HepG2 (cell line): ENCODE results near the gene MYH7. TPM values are rescaled to one million over a fixed set of nuclear protein-coding genes. Genes with fewer than 3 reads are reported as not detected.

Experiments used
- DBP ChIP-seq: sonication (generic); formaldehyde crosslinking; IDR thresholded peaks from 2 replicates; pipeline ENCODE4 v1.4.0; 2020; ENCODE audit warnings: missing genetic modification reagents; ENCODE audit errors: not compliant biosample characterization
- ELF3 ChIP-seq: IDR thresholded peaks from 2 replicates; pipeline ENCODE4 v1.6.1; 2016; ENCODE audit warnings: missing genetic modification reagents, missing compliant biosample characterization
- FOXO4 ChIP-seq: sonication (generic); formaldehyde crosslinking; conservative IDR thresholded peaks from 2 replicates; pipeline ENCODE4 v1.8.1; 2023; ENCODE audit warnings: missing genetic modification reagents
- HCFC1 ChIP-seq: fragments of 150-350 bp; IDR thresholded peaks from 2 replicates; pipeline ENCODE4 v1.6.1; 2014; ENCODE audit warnings: low read depth, low read length
- IRF2 ChIP-seq: IDR thresholded peaks from 2 replicates; pipeline ENCODE4 v1.6.1; 2018; ENCODE audit warnings: missing genetic modification reagents, missing compliant biosample characterization
- PRMT3 ChIP-seq: sonication (generic); formaldehyde crosslinking; IDR thresholded peaks from 2 replicates; pipeline ENCODE4 v1.8.1; 2022; ENCODE audit warnings: low read depth, mild to moderate bottlenecking, moderate library complexity, missing genetic modification reagents, borderline replicate concordance
- THYN1 ChIP-seq: sonication (generic); formaldehyde crosslinking; IDR thresholded peaks from 2 replicates; pipeline ENCODE4 v1.8.1; 2023; ENCODE audit warnings: low read depth, mild to moderate bottlenecking, moderate library complexity, missing genetic modification reagents, borderline replicate concordance
- TRIM24 ChIP-seq: sonication (generic); formaldehyde crosslinking; IDR thresholded peaks from 2 replicates; pipeline ENCODE4 v1.8.0; 2022; ENCODE audit warnings: mild to moderate bottlenecking, missing genetic modification reagents
- ZBTB49 ChIP-seq: sonication (generic); formaldehyde crosslinking; IDR thresholded peaks from 2 replicates; pipeline ENCODE4 v1.4.0; 2020; ENCODE audit warnings: missing genetic modification reagents, borderline replicate concordance
- ZBTB8A ChIP-seq: sonication (generic); formaldehyde crosslinking; IDR thresholded peaks from 2 replicates; pipeline ENCODE4 v1.4.0; 2020; ENCODE audit warnings: mild to moderate bottlenecking, low read depth, missing genetic modification reagents, borderline replicate concordance
- ZFAT ChIP-seq: sonication (generic); formaldehyde crosslinking; conservative IDR thresholded peaks from 2 replicates; pipeline ENCODE4 v1.8.1; 2023; ENCODE audit warnings: missing genetic modification reagents, inconsistent platforms
- ZNF124 ChIP-seq: sonication (generic); formaldehyde crosslinking; IDR thresholded peaks from 2 replicates; pipeline ENCODE4 v1.4.0; 2020; ENCODE audit warnings: missing genetic modification reagents
- ZNF205 ChIP-seq: IDR thresholded peaks from 2 replicates; pipeline ENCODE4 v1.6.1; 2018; ENCODE audit warnings: missing biosample characterization, missing genetic modification reagents
- ZNF75D ChIP-seq: sonication (generic); formaldehyde crosslinking; IDR thresholded peaks from 2 replicates; pipeline ENCODE4 v1.8.1; 2023; ENCODE audit warnings: missing genetic modification reagents, mild to moderate bottlenecking, borderline replicate concordance
- polyA plus RNA-seq, 8 experiments: library from polyadenylated mRNA; depleted of rRNA in 3 of 8; stranded (reverse) in 7 of 8; unstranded in 1 of 8; fragments of >200 nt; fragmentation: Illumina TruSeq in 4 of 8; extraction: Trizol in 4 of 8; gene quantifications; 2 replicates each; pipeline versions ENCODE4 v1.2.1 to v1.2.3, GENCODE V29; 2011 to 2016; ENCODE audit warnings: low read depth in 4 of 8, missing spikeins in 1 of 8, mixed read lengths in 1 of 8; ENCODE audit not compliant: insufficient read depth in 1 of 8
- total RNA-seq, 5 experiments: library from RNA; depleted of rRNA; stranded (reverse); fragments of >200 nt; fragmentation: Illumina TruSeq; extraction: Trizol; gene quantifications; 2 replicates each; pipeline ENCODE4 v1.2.3, GENCODE V29; 2016; ENCODE audit warnings: low read depth in 1 of 5
- TF ChIP-seq, protein P1 (sequence below): IDR thresholded peaks from 2 replicates; pipeline ENCODE4 v1.6.1; 2012; ENCODE audit warnings: low read length, improper control_type of control experiment
- TF ChIP-seq, protein P2 (sequence below): IDR thresholded peaks from 2 replicates; pipeline ENCODE4 v1.6.1; 2016; ENCODE audit warnings: control low read depth
- TF ChIP-seq, protein P3 (sequence below): fragments of 450-650 bp; IDR thresholded peaks from 2 replicates; pipeline ENCODE4 v1.6.1; 2016

Gene MYH7
- total and polyA plus RNA-seq, 2 of the 13 experiments (the other 11 are each of a cell fraction or from before 2014, with no cell fraction given) = 0.04 TPM; not detected in 1

- peak; percentile 60; the same call in 1 of the 2 replicates for TF ChIP-seq IRF2 (CRISPR knock-in tag)
- no peak for TF ChIP-seq ZNF124
- no peak for TF ChIP-seq ZBTB8A (CRISPR knock-in tag)
- TF ChIP-seq PRMT3 = no peak
- no peak for TF ChIP-seq ZNF75D (CRISPR knock-in tag)
- no peak for TF ChIP-seq THYN1 (CRISPR knock-in tag)
- TF ChIP-seq HCFC1 = no peak
- TF ChIP-seq ZBTB49 = peak; percentile 76; the same call in 1 of the 2 replicates
- TF ChIP-seq TRIM24 (CRISPR knock-in tag) = no peak
- TF ChIP-seq, protein P1, sequence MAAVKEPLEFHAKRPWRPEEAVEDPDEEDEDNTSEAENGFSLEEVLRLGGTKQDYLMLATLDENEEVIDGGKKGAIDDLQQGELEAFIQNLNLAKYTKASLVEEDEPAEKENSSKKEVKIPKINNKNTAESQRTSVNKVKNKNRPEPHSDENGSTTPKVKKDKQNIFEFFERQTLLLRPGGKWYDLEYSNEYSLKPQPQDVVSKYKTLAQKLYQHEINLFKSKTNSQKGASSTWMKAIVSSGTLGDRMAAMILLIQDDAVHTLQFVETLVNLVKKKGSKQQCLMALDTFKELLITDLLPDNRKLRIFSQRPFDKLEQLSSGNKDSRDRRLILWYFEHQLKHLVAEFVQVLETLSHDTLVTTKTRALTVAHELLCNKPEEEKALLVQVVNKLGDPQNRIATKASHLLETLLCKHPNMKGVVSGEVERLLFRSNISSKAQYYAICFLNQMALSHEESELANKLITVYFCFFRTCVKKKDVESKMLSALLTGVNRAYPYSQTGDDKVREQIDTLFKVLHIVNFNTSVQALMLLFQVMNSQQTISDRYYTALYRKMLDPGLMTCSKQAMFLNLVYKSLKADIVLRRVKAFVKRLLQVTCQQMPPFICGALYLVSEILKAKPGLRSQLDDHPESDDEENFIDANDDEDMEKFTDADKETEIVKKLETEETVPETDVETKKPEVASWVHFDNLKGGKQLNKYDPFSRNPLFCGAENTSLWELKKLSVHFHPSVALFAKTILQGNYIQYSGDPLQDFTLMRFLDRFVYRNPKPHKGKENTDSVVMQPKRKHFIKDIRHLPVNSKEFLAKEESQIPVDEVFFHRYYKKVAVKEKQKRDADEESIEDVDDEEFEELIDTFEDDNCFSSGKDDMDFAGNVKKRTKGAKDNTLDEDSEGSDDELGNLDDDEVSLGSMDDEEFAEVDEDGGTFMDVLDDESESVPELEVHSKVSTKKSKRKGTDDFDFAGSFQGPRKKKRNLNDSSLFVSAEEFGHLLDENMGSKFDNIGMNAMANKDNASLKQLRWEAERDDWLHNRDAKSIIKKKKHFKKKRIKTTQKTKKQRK = no peak
- TF ChIP-seq, protein P2, sequence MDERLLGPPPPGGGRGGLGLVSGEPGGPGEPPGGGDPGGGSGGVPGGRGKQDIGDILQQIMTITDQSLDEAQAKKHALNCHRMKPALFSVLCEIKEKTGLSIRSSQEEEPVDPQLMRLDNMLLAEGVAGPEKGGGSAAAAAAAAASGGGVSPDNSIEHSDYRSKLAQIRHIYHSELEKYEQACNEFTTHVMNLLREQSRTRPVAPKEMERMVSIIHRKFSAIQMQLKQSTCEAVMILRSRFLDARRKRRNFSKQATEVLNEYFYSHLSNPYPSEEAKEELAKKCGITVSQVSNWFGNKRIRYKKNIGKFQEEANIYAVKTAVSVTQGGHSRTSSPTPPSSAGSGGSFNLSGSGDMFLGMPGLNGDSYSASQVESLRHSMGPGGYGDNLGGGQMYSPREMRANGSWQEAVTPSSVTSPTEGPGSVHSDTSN = no peak
- TF ChIP-seq ZFAT = no peak
- TF ChIP-seq ZNF205 (CRISPR knock-in tag) = no peak
- TF ChIP-seq FOXO4 (CRISPR knock-in tag) = no peak
- TF ChIP-seq, protein P3, sequence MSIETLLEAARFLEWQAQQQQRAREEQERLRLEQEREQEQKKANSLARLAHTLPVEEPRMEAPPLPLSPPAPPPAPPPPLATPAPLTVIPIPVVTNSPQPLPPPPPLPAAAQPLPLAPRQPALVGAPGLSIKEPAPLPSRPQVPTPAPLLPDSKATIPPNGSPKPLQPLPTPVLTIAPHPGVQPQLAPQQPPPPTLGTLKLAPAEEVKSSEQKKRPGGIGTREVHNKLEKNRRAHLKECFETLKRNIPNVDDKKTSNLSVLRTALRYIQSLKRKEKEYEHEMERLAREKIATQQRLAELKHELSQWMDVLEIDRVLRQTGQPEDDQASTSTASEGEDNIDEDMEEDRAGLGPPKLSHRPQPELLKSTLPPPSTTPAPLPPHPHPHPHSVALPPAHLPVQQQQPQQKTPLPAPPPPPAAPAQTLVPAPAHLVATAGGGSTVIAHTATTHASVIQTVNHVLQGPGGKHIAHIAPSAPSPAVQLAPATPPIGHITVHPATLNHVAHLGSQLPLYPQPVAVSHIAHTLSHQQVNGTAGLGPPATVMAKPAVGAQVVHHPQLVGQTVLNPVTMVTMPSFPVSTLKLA = no peak
- no peak for TF ChIP-seq DBP
- peak; percentile 66; the same call in 1 of the 2 replicates for TF ChIP-seq ELF3
Observed at GRCh38 chr14:23454445-23454856, 19.0 kb upstream of the MYH7 start (continued).
